Bone marrow (tissue), 2 donors: ENCODE results near the gene USP21.
"Not testable (repeated sequence)": the region's sequence is repeated elsewhere in the genome, so short reads cannot be mapped to it uniquely, and the experiment has no call there.

Source experiments
- DNase-seq, 2 donors: peaks; one replicate each; lab custom pipeline; 2025; lab: John Stamatoyannopoulos, UW

The USP21 gene

GRCh38 chr1:161159087-161159912 lies at the start of gene USP21:
USP21 (plus strand) TSS chr1:161159500; CDS start chr1:161160641, 1,141 bp downstream.
- peak; percentile 82 to 87 for DNase-seq

- DNase-seq, result no peak
Observed at GRCh38 chr1:161111117-161111516, 48.2 kb upstream of the USP21 start.

- peak in 1 of 2 donors; percentile 11 for DNase-seq
Observed at GRCh38 chr1:161111527-161111926, 47.8 kb upstream of the USP21 start.

- no peak for DNase-seq
Observed at GRCh38 chr1:161113915-161114314, 45.4 kb upstream of the USP21 start.

GRCh38 chr1:161114556-161114955 lies 44.7 kb upstream of the USP21 start:
- no peak for DNase-seq

GRCh38 chr1:161115132-161115711 lies 44.1 kb upstream of the USP21 start:
- DNase-seq, result no peak

- not testable (repeated sequence) for DNase-seq
Observed at GRCh38 chr1:161115961-161116360, 43.3 kb upstream of the USP21 start.

- peak; percentile 68 to 76 for DNase-seq
Observed at GRCh38 chr1:161117759-161118581, 41.3 kb upstream of the USP21 start, which contains the start of the genes NIT1 and PFDN2. NIT1 (plus strand) TSS chr1:161118105; CDS start chr1:161118177, 72 bp downstream. PFDN2 (minus strand) TSS chr1:161118037; CDS start chr1:161118026, 11 bp downstream.

GRCh38 chr1:161119092-161119903 lies 40.0 kb upstream of the USP21 start:
- no peak for DNase-seq

- no peak for DNase-seq
Observed at GRCh38 chr1:161121042-161121650, 38.2 kb upstream of the USP21 start.

GRCh38 chr1:161121834-161122233 lies 37.5 kb upstream of the USP21 start:
- DNase-seq, result peak in 1 of 2 donors; percentile 5

- DNase-seq, result no peak
Observed at GRCh38 chr1:161122967-161123366, 36.3 kb upstream of the USP21 start.

- no peak for DNase-seq
Observed at GRCh38 chr1:161127649-161128048, 31.7 kb upstream of the USP21 start.

GRCh38 chr1:161128591-161129420 lies 30.5 kb upstream of the USP21 start:
- DNase-seq, result no peak

- no peak for DNase-seq
Observed at GRCh38 chr1:161130266-161130665, 29.0 kb upstream of the USP21 start.

- no peak for DNase-seq
Observed at GRCh38 chr1:161131523-161132409, 27.5 kb upstream of the USP21 start.

- peak; percentile 83 to 97 for DNase-seq
Observed at GRCh38 chr1:161132410-161133219, 26.7 kb upstream of the USP21 start, which contains the start of gene DEDD. DEDD (minus strand) TSS chr1:161132667; CDS start chr1:161124462, 8,205 bp downstream.

- DNase-seq, result no peak
Observed at GRCh38 chr1:161133220-161133740, 26.0 kb upstream of the USP21 start.
